GM20000 (cell line): ENCODE data around the gene CBLN1.

Source experiments
- DNase-seq: peaks from one replicate; pipeline ENCODE4 v3.0.0; 2012; ENCODE audit warnings: low spot score
- CTCF ChIP-seq: IDR thresholded peaks from 2 replicates; pipeline ENCODE4 v1.5.1; 2012; ENCODE audit warnings: mild to moderate bottlenecking, control low read depth; ENCODE audit errors: extremely low read depth, missing control alignments

CBLN1 gene

GRCh38 chr16:49277766-49278566 lies 3.7 kb downstream of the CBLN1 start:
- no peak for TF ChIP-seq CTCF
- no peak for DNase-seq

- no peak for TF ChIP-seq CTCF
These were observed 4.3 kb downstream of the CBLN1 start for GRCh38 chr16:49277386-49277742.

GRCh38 chr16:49276646-49277385 lies 4.8 kb downstream of the CBLN1 start:
- DNase-seq, result no peak
- TF ChIP-seq CTCF, result no peak

More at GRCh38 chr16:49277386-49277742, 4.3 kb downstream of the CBLN1 start:
- no peak for DNase-seq

GRCh38 chr16:49275870-49276269 lies 5.8 kb downstream of the CBLN1 start:
- TF ChIP-seq CTCF, result no peak
- no peak for DNase-seq

GRCh38 chr16:49275050-49275730 lies 6.4 kb downstream of the CBLN1 start:
- no peak for DNase-seq
- TF ChIP-seq CTCF, result no peak

- TF ChIP-seq CTCF, result no peak
- no peak for DNase-seq
These were observed 7.0 kb downstream of the CBLN1 start for GRCh38 chr16:49274591-49274990.

- DNase-seq, result no peak
- no peak for TF ChIP-seq CTCF
These were observed 7.9 kb downstream of the CBLN1 start for GRCh38 chr16:49273771-49274170.
